ENCODE data around the gene ETV3. TPM values are rescaled to one million over a fixed set of nuclear protein-coding genes. Genes with fewer than 3 reads are reported as not detected.

Gene ETV3
- total and polyA plus RNA-seq, 2 of the 8 experiments (the other 6 are each of a cell fraction or from before 2014, with no cell fraction given): 6.0 to 23.8 TPM

GRCh38 chr1:157073944-157074685 lies 64.1 kb downstream of the ETV3 start:
- Histone ChIP-seq H3K56ac (replicated peaks; ENCODE audit: insufficient read length, low read depth, low read length) (no peak overlapping the region), H3K9ac (replicated peaks in 1 of 4; ENCODE audit: extremely low read depth in 1 of 4, low read depth in 3 of 4, low read length in 3 of 4) (no peak overlapping the region), H3K4ac (replicated peaks; ENCODE audit: insufficient read length, low read depth, low read length) (no peak overlapping the region)
- TF ChIP-seq MAX (IDR thresholded peaks at IDR 0.05) (peak; percentile 74), POLR2AphosphoS5 (IDR thresholded peaks at IDR 0.05; ENCODE audit: low read depth, low read length) (no peak), HDAC2 (IDR thresholded peaks at IDR 0.05; ENCODE audit: borderline replicate concordance in 1 of 2, low read depth in 2 of 2, low read length in 2 of 2) (0 out of 4 replicates have a peak, but pooled peaks of 1 of the 2 experiments have one; percentile 28), JUND (IDR thresholded peaks at IDR 0.05; ENCODE audit: low read length) (no peak), E2F6 (IDR thresholded peaks at IDR 0.05) (peak; percentile 41; the same call in 1 of the 2 replicates), SIRT6 (IDR thresholded peaks at IDR 0.05; ENCODE audit: low read length) (no peak), SIN3A (conservative IDR thresholded peaks at IDR 0.05 in 1 of 2, IDR thresholded peaks at IDR 0.05 in 1 of 2; ENCODE audit: low read depth in 1 of 2, low read length in 2 of 2) (peak; percentile 45 to 65; a peak in 1 of 4 replicates), SAP30 (IDR thresholded peaks at IDR 0.05; ENCODE audit: insufficient read depth, insufficient replicate concordance, low read length) (no peak), SUZ12 (IDR thresholded peaks at IDR 0.05; ENCODE audit: low read length) (no peak)

More at GRCh38 chr1:157073944-157074685, 64.1 kb downstream of the ETV3 start:
- no peaks in the 10 kb centered on the region for H3K79me2 ChIP-seq (ENCODE audit: control insufficient read depth in 1 of 2, insufficient read depth in 2 of 2, low read length in 2 of 2)
- H3K18ac ChIP-seq (ENCODE audit: extremely low read depth, low read length): no peak overlapping the region; the same call in 1 of the 2 replicates
- H3K27me3 ChIP-seq (replicated peaks in 1 of 4; ENCODE audit: control insufficient read depth in 3 of 4, extremely low read depth in 1 of 4, insufficient read depth in 3 of 4, low read length in 3 of 4): peaks cover 0 to 3% (median 1%) of the 10 kb centered on the region in 4 experiments; a peak in 2 of 7 replicates
- DNase-seq (ENCODE audit: low read depth in 1 of 2, low spot score in 2 of 2): peak; percentile 54 to 84
- no peak overlapping the region for H2BK5ac ChIP-seq (ENCODE audit: low read depth, low read length)
- no peaks in the 10 kb centered on the region for H4K20me1 ChIP-seq (replicated peaks in 1 of 2; ENCODE audit: control insufficient read depth in 1 of 2, insufficient read depth in 2 of 2, low read length in 2 of 2)
- no peak overlapping the region for H2BK20ac ChIP-seq (ENCODE audit: low read length)
- H2BK15ac ChIP-seq (ENCODE audit: low read length): no peak overlapping the region
- no peaks in the 10 kb centered on the region for H3K36me3 ChIP-seq (ENCODE audit: control insufficient read depth in 2 of 4, insufficient read depth in 4 of 4, low read length in 3 of 4)
- no peaks in the 10 kb centered on the region for H3K4me1 ChIP-seq (replicated peaks in 1 of 4; ENCODE audit: control insufficient read depth in 3 of 4, insufficient read depth in 4 of 4, low read length in 3 of 4)
- H3K4me2 ChIP-seq (ENCODE audit: insufficient read depth in 1 of 2, low read depth in 2 of 2, low read length in 2 of 2): peak overlapping the region in 1 of 2 experiments; percentile 34; a peak in 2 of 4 replicates
- H3K79me1 ChIP-seq (ENCODE audit: low read depth, low read length): no peaks in the 10 kb centered on the region
- H3K27ac ChIP-seq (ENCODE audit: low read depth, low read length): no peak overlapping the region
- peak overlapping the region; percentile 94 for H2AFZ ChIP-seq (ENCODE audit: low read length)
- no peak overlapping the region for H3K23ac ChIP-seq (ENCODE audit: insufficient read length)
- H3K9me3 ChIP-seq (ENCODE audit: insufficient read depth in 2 of 2, low read depth in 1 of 2, low read length in 1 of 2): no peaks in the 10 kb centered on the region; a peak in 1 of 4 replicates
- peaks cover 3% of the 10 kb centered on the region; the same call in 1 of the 2 replicates for H3K23me2 ChIP-seq (ENCODE audit: low read depth, low read length)
- FAIRE-seq: no peak
- 0 out of 2 replicates have a peak overlapping the region, but pooled peaks have one; percentile 40 for H4K8ac ChIP-seq (ENCODE audit: extremely low read depth, insufficient read depth, low read length)
- no peak overlapping the region for H3K14ac ChIP-seq (ENCODE audit: insufficient read length)
- 57% methylated on average over 33 of the region's 35 CpGs; no CpG with 5 or more reads in 1 of the 2 experiments for WGBS, 2 experiments (ENCODE audit: extremely low coverage in 1 of 2, insufficient coverage in 1 of 2, insufficient read length in 1 of 2, insufficient replicate concordance in 2 of 2, low coverage in 1 of 2, low lambda C conversion rate in 2 of 2, missing lambda C conversion rate in 1 of 2)
- no peak overlapping the region for H4K5ac ChIP-seq (ENCODE audit: insufficient read length, low read depth, low read length)
- H4K91ac ChIP-seq (replicated peaks; ENCODE audit: insufficient read length, low read length): no peak overlapping the region
- H3K4me3 ChIP-seq (ENCODE audit: extremely low read depth in 1 of 4, insufficient read depth in 2 of 4, low read depth in 3 of 4, low read length in 4 of 4): no peak overlapping the region
- ChIA-PET CTCF (ENCODE audit: partially characterized antibody) (interaction anchor here (0.6 to 3.7 kb wide), 46 partner anchors 9 to 673 kb away, joined by 3 to 38 read pairs (median 4); no protein-coding TSS in a partner anchor), POLR2A (ENCODE audit: partially characterized antibody) (interaction anchor here (0.7 kb wide), 1 partner anchor 14 kb away, joined by 3 read pairs; no protein-coding TSS in a partner anchor)
- no peak overlapping the region for H2AK5ac ChIP-seq (ENCODE audit: low read depth, low read length)
- H2BK120ac ChIP-seq (replicated peaks; ENCODE audit: low read depth, low read length): no peak overlapping the region
- no peak overlapping the region; the same call in 1 of the 2 replicates for H2BK12ac ChIP-seq (ENCODE audit: low read depth, low read length)

Measured in H1 (cell line).